ENCODE results near the gene KATNB1. TPM values are rescaled to one million over a fixed set of nuclear protein-coding genes. Genes with fewer than 3 reads are reported as not detected.
A peak's percentile ranks its signal among the peaks of the same experiment; 100 is the strongest.

KATNB1 gene
- total and polyA plus RNA-seq, 2 of the 8 experiments (the other 6 are each of a cell fraction or from before 2014, with no cell fraction given), result 50.2 to 60.4 TPM

- CTCF ChIA-PET (ENCODE audit: partially characterized antibody), result interaction anchor here (0.8 to 4.8 kb wide), 28 partner anchors 10 to 271 kb away, joined by 3 to 18 read pairs (median 4); partner anchors contain the start of gene KATNB1
- WGBS, 2 experiments (ENCODE audit: extremely low coverage in 1 of 2, insufficient coverage in 1 of 2, insufficient read length in 1 of 2, insufficient replicate concordance in 2 of 2, low coverage in 1 of 2, low lambda C conversion rate in 2 of 2, missing lambda C conversion rate in 1 of 2), result 89% methylated on average over 38 of the region's 40 CpGs; no CpG with 5 or more reads in 1 of the 2 experiments
- Histone ChIP-seq H3K4me1 (replicated peaks in 1 of 4; ENCODE audit: control insufficient read depth in 3 of 4, insufficient read depth in 4 of 4, low read length in 3 of 4) (peaks cover 0 to 15% (median 7%) of the 10 kb centered on the region in 4 experiments; a peak in 4 of 7 replicates), H3K9me3 (ENCODE audit: insufficient read depth in 2 of 2, low read depth in 1 of 2, low read length in 1 of 2) (no peaks in the 10 kb centered on the region), H2BK12ac (ENCODE audit: low read depth, low read length) (no peak overlapping the region; the same call in 1 of the 2 replicates), H2BK120ac (replicated peaks; ENCODE audit: low read depth, low read length) (no peak overlapping the region), H3K4me3 (ENCODE audit: extremely low read depth in 1 of 4, insufficient read depth in 2 of 4, low read depth in 3 of 4, low read length in 4 of 4) (no peak overlapping the region), H4K8ac (ENCODE audit: extremely low read depth, insufficient read depth, low read length) (peak overlapping the region; percentile 31), H3K27me3 (replicated peaks in 1 of 4; ENCODE audit: control insufficient read depth in 3 of 4, extremely low read depth in 1 of 4, insufficient read depth in 3 of 4, low read length in 3 of 4) (no peaks in the 10 kb centered on the region; a peak in 1 of 7 replicates), H3K79me2 (ENCODE audit: control insufficient read depth in 1 of 2, insufficient read depth in 2 of 2, low read length in 2 of 2) (no peaks in the 10 kb centered on the region), H3K23me2 (ENCODE audit: low read depth, low read length) (no peaks in the 10 kb centered on the region), H3K9ac (replicated peaks in 1 of 4; ENCODE audit: extremely low read depth in 1 of 4, low read depth in 3 of 4, low read length in 3 of 4) (no peak overlapping the region), H2BK15ac (ENCODE audit: low read length) (no peak overlapping the region; the same call in 1 of the 2 replicates), H3K18ac (ENCODE audit: extremely low read depth, low read length) (peak overlapping the region; percentile 48; the same call in 1 of the 2 replicates), H2AFZ (ENCODE audit: low read length) (no peak overlapping the region), H3K36me3 (ENCODE audit: control insufficient read depth in 2 of 4, insufficient read depth in 4 of 4, low read length in 3 of 4) (peaks cover 0 to 4% (median 0%) of the 10 kb centered on the region in 4 experiments; a peak in 4 of 8 replicates), H2BK5ac (ENCODE audit: low read depth, low read length) (0 out of 2 replicates have a peak overlapping the region, but pooled peaks have one; percentile 15), H2BK20ac (ENCODE audit: low read length) (no peak overlapping the region), H3K56ac (replicated peaks; ENCODE audit: insufficient read length, low read depth, low read length) (no peak overlapping the region), H3K4ac (replicated peaks; ENCODE audit: insufficient read length, low read depth, low read length) (no peak overlapping the region), H4K20me1 (replicated peaks in 1 of 2; ENCODE audit: control insufficient read depth in 1 of 2, insufficient read depth in 2 of 2, low read length in 2 of 2) (peaks cover 3 to 4% of the 10 kb centered on the region in 2 experiments), H3K23ac (ENCODE audit: insufficient read length) (no peak overlapping the region), H3K79me1 (ENCODE audit: low read depth, low read length) (no peaks in the 10 kb centered on the region), H3K14ac (ENCODE audit: insufficient read length) (no peak overlapping the region), H3K4me2 (ENCODE audit: insufficient read depth in 1 of 2, low read depth in 2 of 2, low read length in 2 of 2) (no peak overlapping the region), H3K27ac (ENCODE audit: low read depth, low read length) (no peak overlapping the region), H4K5ac (ENCODE audit: insufficient read length, low read depth, low read length) (no peak overlapping the region), H2AK5ac (ENCODE audit: low read depth, low read length) (0 out of 2 replicates have a peak overlapping the region, but pooled peaks have one; percentile 53), H4K91ac (replicated peaks; ENCODE audit: insufficient read length, low read length) (peak overlapping the region; percentile 4)
- no peak for DNase-seq (ENCODE audit: low read depth in 1 of 2, low spot score in 2 of 2)
- no peak for FAIRE-seq
- POLR2A ChIA-PET (ENCODE audit: partially characterized antibody), result interaction anchor here (0.5 to 2.4 kb wide), 10 partner anchors 9 to 243 kb away, joined by 3 to 13 read pairs (median 4); partner anchors contain the start of gene KATNB1
- TF ChIP-seq POLR2AphosphoS5 (IDR thresholded peaks at IDR 0.05; ENCODE audit: low read depth, low read length) (no peak), CTBP2 (IDR thresholded peaks at IDR 0.05; ENCODE audit: borderline replicate concordance, insufficient read depth, insufficient read length, low read length) (no peak), GABPA (IDR thresholded peaks at IDR 0.05; ENCODE audit: borderline replicate concordance, insufficient read depth, low read length) (no peak), ASH2L (IDR thresholded peaks at IDR 0.05; ENCODE audit: low read length) (no peak), KDM1A (IDR thresholded peaks at IDR 0.05; ENCODE audit: borderline replicate concordance, low read length) (no peak), KDM4A (IDR thresholded peaks at IDR 0.05; ENCODE audit: low read depth, low read length, severe bottlenecking) (no peak), CTCF (IDR thresholded peaks at IDR 0.05; ENCODE audit: control extremely low read depth in 1 of 3, insufficient read depth in 1 of 3, low read depth in 1 of 3, low read length in 3 of 3) (peak; percentile 27 to 35 (median 27)), CBX5 (IDR thresholded peaks at IDR 0.05; ENCODE audit: low read depth, low read length) (no peak)
Observed at GRCh38 chr16:57760357-57761160, 25.0 kb downstream of the KATNB1 start.

All from H1 (cell line).